Hematopoietic multipotent progenitor cell treated with erythropoietin and hydrocortisone succinate and interleukin-3 and kit ligand, for 4 days (in vitro differentiated cells): ENCODE results near the gene LSR.
"Not testable (repeated sequence)": the region's sequence is repeated elsewhere in the genome, so short reads cannot be mapped to it uniquely, and the experiment has no call there.

Experiments used
- DNase-seq: peaks from one replicate; pipeline ENCODE4 v3.0.0-alpha.2; 2015

LSR gene

GRCh38 chr19:35220315-35220921 lies 28.4 kb upstream of the LSR start:
- DNase-seq: peak; percentile 94

GRCh38 chr19:35220973-35221590 lies 27.7 kb upstream of the LSR start:
- DNase-seq: not testable (repeated sequence)

DNA sequence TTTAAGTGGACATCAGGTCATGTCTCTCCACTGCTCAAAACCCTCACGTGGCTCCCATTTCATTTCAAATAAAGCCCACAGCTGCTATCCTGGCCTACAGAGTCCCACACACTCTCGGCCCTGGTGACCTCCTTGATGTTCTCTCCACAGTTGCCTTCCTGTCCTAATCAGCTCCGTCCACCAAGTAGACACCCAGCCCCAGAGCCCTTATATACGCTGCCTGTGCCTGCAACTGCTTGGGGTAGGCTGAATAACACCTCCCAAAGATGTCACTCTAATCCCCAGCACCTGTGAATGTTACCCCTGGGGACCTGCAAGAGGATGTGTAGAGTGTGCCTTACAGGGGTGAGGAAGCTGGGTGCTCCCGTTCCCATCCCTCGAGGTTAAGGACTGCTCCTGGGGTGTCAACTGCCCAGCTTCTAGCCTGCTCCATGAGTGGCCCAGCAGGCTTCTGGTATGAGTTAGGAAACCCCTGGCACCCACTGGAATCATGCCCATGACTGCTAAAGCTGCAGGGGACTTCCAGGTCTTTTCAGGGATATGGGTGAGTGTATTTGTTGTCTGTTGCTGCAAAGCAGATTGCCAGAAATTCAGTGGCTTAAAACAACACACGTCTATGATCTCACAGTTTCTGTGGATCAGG lies 26.3 kb upstream of the LSR start:
- DNase-seq: no peak

GRCh38 chr19:35223084-35223790 lies 25.6 kb upstream of the LSR start:
- peak; percentile 65 for DNase-seq

GRCh38 chr19:35223862-35224505 lies 24.8 kb upstream of the LSR start:
- no peak for DNase-seq

DNA sequence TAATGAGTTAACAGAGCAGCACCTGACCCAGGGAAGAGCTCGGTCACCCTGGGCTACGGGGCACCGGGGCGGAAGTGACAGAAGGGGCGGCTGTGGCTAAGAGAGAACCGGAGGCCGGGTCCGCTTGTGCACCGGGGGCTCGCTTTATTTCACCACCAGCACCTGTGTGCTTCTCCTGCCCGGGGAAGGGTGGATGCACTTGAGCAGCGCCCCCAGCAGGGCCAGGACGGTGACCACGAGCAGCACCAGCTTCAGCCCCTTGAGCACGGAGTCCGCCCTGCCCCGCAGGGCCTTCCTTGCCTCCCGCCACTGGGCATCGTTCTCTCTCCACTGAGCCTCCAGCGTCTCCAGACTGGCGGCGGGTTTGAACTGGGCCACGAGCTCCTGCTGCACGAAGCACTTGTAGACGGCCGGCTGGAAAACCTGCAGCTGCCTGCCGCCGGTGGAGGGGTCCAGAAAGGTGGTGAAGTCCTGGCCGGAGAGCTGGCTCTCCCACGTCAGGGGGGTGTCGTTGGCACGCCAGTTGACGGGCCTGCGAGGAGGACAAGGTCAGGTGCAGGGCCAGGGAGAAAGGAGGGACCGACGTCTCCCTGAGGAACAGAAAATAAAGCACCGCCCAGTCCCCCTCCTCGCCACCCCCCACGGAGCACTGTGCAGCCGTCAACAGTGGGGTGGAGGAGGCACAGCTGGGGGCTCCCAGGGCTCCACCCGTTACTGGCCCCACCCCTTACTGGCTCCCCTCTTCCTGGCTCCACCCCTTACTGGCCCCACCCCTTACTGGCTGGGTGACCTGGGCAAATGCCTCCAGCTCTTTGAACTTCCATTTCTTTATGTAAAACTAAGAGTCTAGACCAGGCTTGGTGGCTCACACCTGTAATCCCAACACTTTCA lies 23.9 kb upstream of the LSR start:
- DNase-seq: peak; percentile 76

- DNase-seq: no peak
These were observed 22.9 kb upstream of the LSR start for GRCh38 chr19:35225951-35226350.

GRCh38 chr19:35226748-35227147 lies 22.1 kb upstream of the LSR start:
- DNase-seq: no peak

DNA sequence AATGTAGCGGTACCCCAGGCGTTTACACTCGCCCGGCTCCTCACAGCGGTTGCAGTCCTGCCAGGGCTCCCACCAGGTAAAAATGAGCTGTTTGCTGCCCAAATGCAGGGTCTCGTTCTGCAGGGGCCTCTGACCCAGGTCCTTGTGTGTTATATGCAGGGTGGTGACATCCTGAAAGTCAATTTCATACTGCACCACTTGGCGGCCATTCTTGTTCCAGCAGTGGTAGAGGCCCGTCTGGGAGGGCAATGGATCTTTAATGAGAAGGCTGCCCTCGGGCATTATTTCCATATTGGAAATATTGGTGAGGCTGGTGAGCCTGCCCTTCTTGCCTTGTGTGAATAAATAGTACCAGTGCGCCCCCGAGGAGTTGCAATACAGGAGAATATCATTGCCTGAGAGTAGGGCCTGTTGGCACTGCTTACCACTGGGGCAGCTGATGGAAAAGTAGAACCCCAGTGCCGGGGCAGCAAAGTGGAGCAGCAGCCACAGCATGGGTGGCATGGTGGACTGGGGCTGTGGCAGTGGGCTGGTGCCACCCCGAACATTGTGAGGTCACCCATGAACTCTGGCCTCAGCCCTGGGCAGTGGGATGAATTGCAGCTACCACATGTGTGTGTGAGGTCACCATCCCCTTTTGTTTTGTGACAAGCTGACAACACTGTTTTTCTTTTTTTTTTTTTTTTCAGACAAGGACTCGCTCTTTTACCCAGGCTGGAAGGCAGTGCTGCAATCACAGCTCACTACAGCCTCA lies 20.4 kb upstream of the LSR start, which contains the start of gene FAM187B:
Gene FAM187B, minus strand, starts transcription at position 563 of the 754 bp plus-strand sequence. Its CDS starts 59 bp downstream, at position 504.
- no peak for DNase-seq

DNA sequence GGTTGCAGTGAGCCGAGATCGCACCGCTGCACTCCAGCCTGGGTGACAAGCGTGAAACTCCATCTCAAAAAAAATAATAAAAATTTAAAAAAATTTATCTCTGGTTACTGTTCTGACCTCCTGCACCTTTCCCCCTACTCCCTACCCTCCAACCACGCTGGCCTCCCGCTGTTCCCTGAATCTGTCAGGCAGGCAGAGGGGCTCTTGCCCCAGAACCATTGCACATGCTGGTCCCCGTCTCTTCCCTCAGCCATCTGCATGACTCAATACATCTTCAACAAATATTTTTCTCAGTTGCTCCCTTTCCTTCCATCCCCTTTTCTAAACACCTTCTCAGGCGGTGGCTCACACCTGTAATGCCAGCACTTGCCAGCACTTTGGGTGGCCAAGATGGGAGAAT lies 19.2 kb upstream of the LSR start:
- DNase-seq: no peak

DNA sequence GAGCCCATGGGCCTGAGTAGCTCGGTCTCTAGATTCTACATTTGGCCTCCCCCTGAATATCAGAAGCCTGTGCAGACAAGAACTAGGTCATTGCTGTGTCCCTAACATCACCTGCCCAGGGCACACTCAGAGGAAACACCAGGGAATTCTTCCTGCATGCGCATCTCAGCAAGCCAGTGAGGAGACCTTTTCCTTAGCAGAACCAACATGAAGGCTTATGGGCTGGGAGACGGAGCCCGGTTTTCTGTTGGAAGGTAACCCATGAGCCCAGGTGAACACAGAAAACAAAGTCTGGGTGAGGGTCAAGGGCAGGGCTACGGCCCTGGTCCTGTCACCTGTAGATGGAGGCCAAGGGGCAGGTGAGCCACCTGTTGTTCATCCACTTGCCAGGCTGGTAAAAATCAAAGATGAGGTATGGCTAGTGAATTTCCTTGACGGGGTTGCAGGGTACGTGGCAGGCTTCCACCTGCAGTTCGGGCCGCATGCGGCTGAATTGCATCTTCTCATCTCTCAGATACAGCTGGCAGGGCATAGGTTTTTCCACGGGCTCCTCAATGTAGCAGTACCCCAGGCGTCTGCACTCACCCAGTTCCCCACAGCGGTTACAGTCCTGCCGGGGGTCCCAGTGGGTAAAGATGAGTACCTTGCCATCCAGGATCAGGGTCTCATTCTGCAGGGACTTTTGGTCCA lies 16.7 kb upstream of the LSR start:
- DNase-seq: no peak

- DNase-seq: no peak
These were observed 15.9 kb upstream of the LSR start for GRCh38 chr19:35232912-35233311.

GRCh38 chr19:35236638-35237400 lies 12.0 kb upstream of the LSR start:
- DNase-seq: peak; percentile 49

DNA sequence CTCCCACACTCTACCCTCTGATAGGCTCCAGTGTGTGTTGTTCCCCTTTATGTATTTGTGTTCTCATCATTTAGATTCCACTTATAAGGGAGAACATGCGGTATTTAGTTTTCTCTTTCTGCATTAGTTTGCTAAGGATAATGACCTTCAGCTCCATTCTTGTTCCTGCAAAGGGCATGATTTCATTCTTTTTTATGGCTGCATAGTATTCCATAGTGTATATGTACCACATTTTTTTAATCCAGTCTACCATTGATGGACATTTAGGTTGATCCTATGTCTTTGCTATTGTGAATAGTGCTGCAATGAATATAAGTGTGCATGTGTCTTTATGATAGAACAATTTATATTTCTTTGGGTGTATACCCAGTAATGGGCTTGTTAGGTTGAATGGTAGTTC lies 9.2 kb upstream of the LSR start:
- not testable (repeated sequence) for DNase-seq

- DNase-seq: no peak
These were observed 8.5 kb upstream of the LSR start for GRCh38 chr19:35240327-35240726.

DNA sequence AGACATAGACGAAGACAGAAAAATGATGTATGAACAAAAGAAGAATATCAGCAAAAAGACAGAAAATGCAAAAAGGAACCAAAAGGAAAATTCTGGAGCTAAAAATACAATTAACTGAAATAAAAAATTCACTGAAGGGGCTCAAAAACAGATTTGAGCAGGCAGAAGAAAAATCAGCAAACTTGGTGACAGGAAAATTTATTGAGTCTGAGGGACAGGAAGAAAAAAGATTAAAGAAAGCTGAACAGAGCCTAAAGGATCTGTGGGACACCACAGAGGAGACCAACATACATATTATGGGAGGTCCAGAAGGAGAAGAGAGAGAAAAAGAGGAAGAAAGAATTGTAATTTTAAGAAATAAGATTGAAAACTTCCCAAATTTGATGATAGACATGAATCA lies 7.4 kb upstream of the LSR start:
- DNase-seq: no peak

DNA sequence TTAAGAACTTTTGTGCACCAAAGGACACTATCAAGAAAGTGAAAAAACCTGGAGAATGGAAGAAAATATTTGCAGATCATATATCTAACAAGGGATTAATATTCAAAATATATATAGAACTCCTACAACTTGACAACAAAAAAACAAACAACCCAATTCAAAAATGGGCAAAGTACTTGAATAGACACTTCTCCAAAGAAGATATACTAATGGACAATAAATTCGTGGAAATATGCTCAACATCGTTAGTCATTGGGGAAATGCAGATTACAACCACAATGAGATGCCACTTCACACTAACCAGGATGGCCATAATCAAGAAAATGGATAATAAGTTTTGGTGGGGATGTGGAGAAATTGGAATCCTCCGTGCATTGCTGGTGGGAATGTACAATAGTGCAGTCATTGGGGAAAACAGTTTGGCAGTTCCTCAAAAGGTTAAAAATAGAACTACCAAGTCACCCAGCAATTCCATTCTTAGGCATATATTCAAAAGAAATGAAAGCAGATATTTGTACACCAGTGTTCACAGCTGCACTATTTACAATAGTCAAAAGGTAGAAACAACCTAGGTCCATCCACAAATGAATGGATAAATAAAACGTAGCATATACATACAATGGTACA lies 2.2 kb upstream of the LSR start:
- DNase-seq: no peak

GRCh38 chr19:35247526-35248309 lies 1.1 kb upstream of the LSR start:
- DNase-seq: no peak
